Stimulated activated CD4-positive, alpha-beta T cell treated with anti-CD3 and anti-CD28 coated beads, Interleukin-4, amount 100 ng/mL, for 1 hour (primary cell): Measurements from ENCODE around the gene TBX19.

Source experiments
- DNase-seq: peaks from one replicate; pipeline ENCODE4 v3.0.0-alpha.2; 2020

Gene TBX19

DNA sequence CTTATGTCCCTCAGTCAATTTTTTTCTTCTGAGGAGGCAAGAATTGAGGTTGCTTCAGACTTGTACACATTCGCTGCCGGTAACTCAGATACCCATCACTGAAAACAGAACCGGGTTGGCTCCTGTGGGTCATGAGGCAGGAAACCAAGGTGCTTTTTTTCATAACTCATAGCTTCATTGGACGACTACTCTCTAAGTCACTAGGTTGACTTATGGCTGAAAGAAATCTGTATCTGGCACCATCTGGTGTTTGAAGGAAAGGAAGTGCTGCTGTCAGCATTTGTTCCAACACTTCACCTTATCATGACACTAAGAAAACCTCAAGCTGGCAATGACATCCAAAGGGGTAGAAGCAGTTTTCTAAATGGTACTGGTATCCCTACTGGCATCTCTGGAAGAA lies 82.3 kb downstream of the TBX19 start:
- no peak for DNase-seq
